Measurements from ENCODE around the gene WFDC1.

Gene WFDC1

DNA sequence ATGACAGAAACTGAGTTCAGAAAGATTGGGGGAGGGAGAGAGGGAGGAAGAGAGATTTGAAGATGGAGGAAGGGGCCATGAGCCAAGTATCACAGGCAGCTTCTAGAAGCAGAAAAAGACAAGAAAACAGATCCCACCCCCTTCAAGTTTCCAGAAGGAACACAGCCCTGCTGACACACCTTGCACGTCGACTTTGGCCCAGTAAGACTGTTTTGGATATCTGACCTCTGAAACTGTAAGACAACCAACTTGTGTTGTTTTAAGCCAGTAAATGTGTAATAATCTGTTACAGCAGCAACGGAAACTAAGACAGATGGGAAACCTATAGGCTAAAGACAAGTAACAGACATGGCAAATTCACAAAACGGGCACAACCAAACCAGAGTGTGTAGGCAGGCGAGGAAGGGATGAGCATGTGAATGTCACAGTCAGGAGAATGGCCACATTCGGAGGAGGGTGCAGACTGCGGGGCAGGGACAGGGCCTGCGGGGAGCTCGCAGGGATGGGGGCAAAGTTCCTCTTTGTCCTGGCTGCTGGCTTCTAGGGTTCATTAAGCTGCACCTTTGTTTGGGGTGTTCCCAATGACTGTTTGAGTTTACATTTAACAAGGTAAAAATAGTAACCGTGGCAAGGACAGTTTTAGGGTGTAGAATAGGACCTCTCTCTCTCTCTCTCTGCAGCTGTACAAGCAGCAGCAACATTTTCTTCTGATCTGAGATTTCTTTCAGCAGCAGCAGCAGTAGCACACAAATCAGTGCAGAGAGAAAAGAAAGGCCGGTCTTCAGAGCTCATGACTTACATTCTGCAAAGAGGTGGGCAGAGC lies 55.4 kb downstream of the WFDC1 start:
- no peaks in the 10 kb centered on the region for H3K36me3 ChIP-seq (replicated peaks)
- no peaks in the 10 kb centered on the region for H3K27me3 ChIP-seq (ENCODE audit: low read depth)
- no peak for DNase-seq (ENCODE audit: low spot score in 2 of 2)
- in situ Hi-C loops (cut with MboI; ENCODE audit: low sequenced_read_pairs): no loop called here
- no peak overlapping the region for H3K4me3 ChIP-seq
- no peaks in the 10 kb centered on the region for H3K4me1 ChIP-seq
- H3K9me3 ChIP-seq: no peaks in the 10 kb centered on the region

DNA sequence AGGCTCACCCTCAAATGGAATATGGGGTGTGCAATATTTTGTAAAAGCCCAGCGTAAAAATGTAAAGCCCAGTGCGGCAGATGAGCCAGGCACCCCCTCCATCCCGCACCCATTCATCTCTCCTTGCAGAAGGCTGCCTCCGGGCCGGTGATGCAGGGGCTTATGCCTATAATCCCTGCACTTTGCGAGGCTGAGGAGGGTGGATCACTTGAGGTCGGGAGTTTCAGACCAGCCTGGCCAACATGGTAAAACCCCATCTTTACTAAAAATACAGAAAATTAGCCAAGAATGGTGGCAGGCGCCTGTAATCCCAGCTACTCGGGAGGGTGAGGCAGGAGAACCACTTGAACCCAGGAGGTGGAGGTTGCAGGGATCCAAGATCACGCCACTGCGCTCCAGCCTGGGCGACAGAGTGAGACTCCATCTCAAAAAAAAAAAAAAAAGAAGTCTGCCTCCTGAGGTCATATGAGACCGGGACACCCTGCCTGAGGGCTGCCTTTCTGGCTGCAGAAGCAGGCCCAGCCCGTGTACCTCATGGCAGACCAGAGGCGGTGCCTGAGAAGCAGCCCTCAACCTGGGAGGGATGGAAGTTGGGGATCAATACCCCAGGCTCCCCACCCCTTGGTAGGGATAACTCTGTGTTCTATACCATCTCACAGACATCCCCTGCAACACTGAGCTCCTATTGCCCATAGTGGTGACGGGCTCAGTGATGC lies 56.2 kb downstream of the WFDC1 start:
- Histone ChIP-seq H3K9me3 (no peaks in the 10 kb centered on the region), H3K27me3 (ENCODE audit: low read depth) (no peaks in the 10 kb centered on the region)
- in situ Hi-C loops (cut with MboI; ENCODE audit: low sequenced_read_pairs): no loop called here

GRCh38 chr16:84351630-84352029 lies 57.0 kb downstream of the WFDC1 start:
- H3K27me3 ChIP-seq (ENCODE audit: low read depth): no peaks in the 10 kb centered on the region

More for the DNA sequence above, 56.2 kb downstream of the WFDC1 start:
- no peak overlapping the region for H3K4me3 ChIP-seq
- H3K36me3 ChIP-seq (replicated peaks): no peaks in the 10 kb centered on the region
- DNase-seq (ENCODE audit: low spot score in 2 of 2): no peak
- H3K4me1 ChIP-seq: no peaks in the 10 kb centered on the region

GRCh38 chr16:84354306-84354705 lies 59.6 kb downstream of the WFDC1 start:
- no peaks in the 10 kb centered on the region for H3K9me3 ChIP-seq
- in situ Hi-C loops (cut with MboI; ENCODE audit: low sequenced_read_pairs): no loop called here
- no peaks in the 10 kb centered on the region for H3K36me3 ChIP-seq (replicated peaks)
- no peak overlapping the region for H3K4me3 ChIP-seq
- DNase-seq (ENCODE audit: low spot score in 2 of 2): no peak
- no peaks in the 10 kb centered on the region for H3K4me1 ChIP-seq
- peaks cover 5% of the 10 kb centered on the region; the same call in 1 of the 2 replicates for H3K27me3 ChIP-seq (ENCODE audit: low read depth)

More at GRCh38 chr16:84351630-84352029, 57.0 kb downstream of the WFDC1 start:
- no peak for DNase-seq (ENCODE audit: low spot score in 2 of 2)
- no peak overlapping the region for H3K4me3 ChIP-seq
- in situ Hi-C loops (cut with MboI; ENCODE audit: low sequenced_read_pairs): no loop called here
- H3K4me1 ChIP-seq: no peaks in the 10 kb centered on the region
- no peaks in the 10 kb centered on the region for H3K9me3 ChIP-seq
- H3K36me3 ChIP-seq (replicated peaks): no peaks in the 10 kb centered on the region

DNA sequence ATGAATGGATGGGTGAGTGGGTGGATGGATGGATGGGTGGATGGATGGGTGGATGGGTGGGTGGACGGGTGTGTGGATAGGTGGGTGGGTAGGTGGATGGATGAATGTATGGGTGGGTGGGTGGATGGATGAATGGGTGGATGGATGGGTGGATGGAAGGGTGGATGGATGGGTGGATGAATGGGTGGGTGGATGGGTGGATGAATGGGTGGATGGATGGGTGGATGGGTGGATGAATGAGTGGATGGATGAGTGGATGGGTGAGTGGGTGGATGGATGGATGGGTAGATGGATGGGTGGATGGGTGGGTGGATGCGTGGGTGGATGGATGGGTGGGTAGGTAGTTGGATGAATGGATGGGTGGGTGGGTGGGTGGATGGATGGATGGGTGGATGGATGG lies 60.5 kb downstream of the WFDC1 start:
- Histone ChIP-seq H3K27me3 (ENCODE audit: low read depth) (peaks cover 5% of the 10 kb centered on the region; the same call in 1 of the 2 replicates), H3K36me3 (replicated peaks) (no peaks in the 10 kb centered on the region), H3K4me3 (no peak overlapping the region), H3K9me3 (no peaks in the 10 kb centered on the region), H3K4me1 (no peaks in the 10 kb centered on the region)
- in situ Hi-C loops (cut with MboI; ENCODE audit: low sequenced_read_pairs): no loop called here
- DNase-seq (ENCODE audit: low spot score in 2 of 2): no peak

DNA sequence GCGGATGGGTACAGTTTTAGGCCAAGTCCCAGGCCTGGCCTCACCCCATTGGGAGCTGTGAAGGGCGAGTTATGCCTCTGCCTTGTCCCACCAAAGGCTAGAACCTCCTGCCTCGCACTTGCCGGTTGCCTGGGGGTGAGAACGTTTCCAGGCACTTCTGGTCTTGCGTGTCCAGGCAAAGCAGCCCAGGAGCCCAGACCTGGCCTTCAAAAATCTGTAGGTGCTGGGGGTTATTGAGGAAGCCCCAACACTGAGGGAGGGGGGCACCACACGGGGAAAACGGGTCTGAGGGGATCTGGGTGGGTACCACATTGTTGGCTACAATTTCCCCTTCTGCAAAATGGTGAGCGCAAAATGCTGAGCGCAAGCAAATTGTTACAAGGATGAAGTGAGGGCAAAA lies 61.5 kb downstream of the WFDC1 start:
- Histone ChIP-seq H3K4me1 (no peaks in the 10 kb centered on the region), H3K36me3 (replicated peaks) (no peaks in the 10 kb centered on the region), H3K27me3 (ENCODE audit: low read depth) (peaks cover 5% of the 10 kb centered on the region; the same call in 1 of the 2 replicates), H3K9me3 (no peaks in the 10 kb centered on the region), H3K4me3 (no peak overlapping the region)
- in situ Hi-C loops (cut with MboI; ENCODE audit: low sequenced_read_pairs): no loop called here
- DNase-seq (ENCODE audit: low spot score in 2 of 2): no peak

GRCh38 chr16:84356591-84357116 lies 62.0 kb downstream of the WFDC1 start:
- in situ Hi-C loops (cut with MboI; ENCODE audit: low sequenced_read_pairs): no loop called here
- Histone ChIP-seq H3K4me1 (no peaks in the 10 kb centered on the region), H3K9me3 (no peaks in the 10 kb centered on the region), H3K27me3 (ENCODE audit: low read depth) (peaks cover 5% of the 10 kb centered on the region; the same call in 1 of the 2 replicates), H3K4me3 (no peak overlapping the region), H3K36me3 (replicated peaks) (no peaks in the 10 kb centered on the region)
- no peak for DNase-seq (ENCODE audit: low spot score in 2 of 2)

DNA sequence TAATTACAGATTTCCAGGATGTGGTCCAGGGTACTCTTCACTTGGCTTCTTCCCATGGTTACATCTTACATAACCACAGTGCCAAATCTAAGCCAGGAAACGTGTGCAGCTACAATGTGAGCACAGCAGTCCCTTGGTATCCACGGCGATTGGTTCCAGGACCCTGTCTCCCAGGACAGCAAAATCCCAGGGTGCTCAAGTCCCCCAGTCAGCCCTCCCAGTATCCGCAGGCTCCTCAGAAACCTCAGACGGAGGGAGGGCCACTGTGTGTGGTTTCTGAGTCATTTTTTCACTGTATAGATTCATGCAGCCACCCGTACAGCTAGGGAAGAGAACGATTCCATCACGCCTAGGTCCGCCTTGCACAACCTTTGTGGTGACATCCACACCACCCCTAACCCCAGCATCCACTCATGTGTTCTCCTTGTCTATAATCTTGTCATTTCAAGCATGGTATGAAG lies 62.5 kb downstream of the WFDC1 start:
- H3K9me3 ChIP-seq: no peaks in the 10 kb centered on the region
- no peak overlapping the region for H3K4me3 ChIP-seq
- H3K27me3 ChIP-seq (ENCODE audit: low read depth): peaks cover 5% of the 10 kb centered on the region; the same call in 1 of the 2 replicates
- DNase-seq (ENCODE audit: low spot score in 2 of 2): no peak
- H3K36me3 ChIP-seq (replicated peaks): no peaks in the 10 kb centered on the region
- H3K4me1 ChIP-seq: no peaks in the 10 kb centered on the region
- in situ Hi-C loops (cut with MboI; ENCODE audit: low sequenced_read_pairs): no loop called here

DNA sequence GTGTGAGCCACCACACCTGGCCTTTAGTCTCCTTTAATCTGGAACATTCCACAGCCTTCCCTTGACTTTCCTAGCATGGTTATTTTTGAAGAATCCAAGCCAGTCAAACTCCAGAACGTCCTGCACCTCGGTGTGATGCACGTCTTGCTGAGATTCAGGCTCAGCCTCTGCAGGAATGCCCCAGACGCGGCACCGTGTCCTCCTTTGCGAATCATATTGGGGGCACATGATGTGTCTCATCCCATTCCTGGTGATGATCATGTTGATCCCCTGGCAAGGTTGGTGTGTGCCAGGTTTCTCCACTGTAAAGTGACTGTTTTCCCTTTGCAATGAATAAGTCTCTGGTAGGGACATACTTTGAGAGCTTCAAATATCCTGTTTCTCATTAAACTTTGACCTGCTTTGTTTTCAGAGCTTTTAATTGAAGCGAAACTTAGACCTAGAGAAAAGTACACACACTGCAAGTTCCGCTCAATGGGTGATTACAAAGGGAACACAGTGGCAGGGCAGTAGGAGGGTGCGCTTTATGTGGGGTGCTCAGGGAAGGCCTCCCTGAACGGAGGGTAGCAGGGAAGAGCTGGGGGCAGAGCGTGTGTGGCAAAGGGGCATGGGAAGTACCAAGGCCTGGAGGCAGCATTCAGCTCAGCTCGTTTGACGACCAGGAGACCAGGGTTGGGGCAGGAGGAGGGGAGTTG lies 64.1 kb downstream of the WFDC1 start:
- Histone ChIP-seq H3K27me3 (ENCODE audit: low read depth) (peaks cover 5% of the 10 kb centered on the region; the same call in 1 of the 2 replicates), H3K9me3 (no peaks in the 10 kb centered on the region), H3K4me1 (no peaks in the 10 kb centered on the region), H3K4me3 (no peak overlapping the region), H3K36me3 (replicated peaks) (no peaks in the 10 kb centered on the region)
- in situ Hi-C loops (cut with MboI; ENCODE audit: low sequenced_read_pairs): no loop called here
- no peak for DNase-seq (ENCODE audit: low spot score in 2 of 2)

GRCh38 chr16:84359326-84359725 lies 64.6 kb downstream of the WFDC1 start:
- Histone ChIP-seq H3K27me3 (ENCODE audit: low read depth) (peaks cover 5% of the 10 kb centered on the region; the same call in 1 of the 2 replicates), H3K36me3 (replicated peaks) (no peaks in the 10 kb centered on the region), H3K4me3 (no peak overlapping the region), H3K4me1 (no peaks in the 10 kb centered on the region), H3K9me3 (no peaks in the 10 kb centered on the region)
- no peak for DNase-seq (ENCODE audit: low spot score in 2 of 2)
- in situ Hi-C loops (cut with MboI; ENCODE audit: low sequenced_read_pairs): no loop called here

DNA sequence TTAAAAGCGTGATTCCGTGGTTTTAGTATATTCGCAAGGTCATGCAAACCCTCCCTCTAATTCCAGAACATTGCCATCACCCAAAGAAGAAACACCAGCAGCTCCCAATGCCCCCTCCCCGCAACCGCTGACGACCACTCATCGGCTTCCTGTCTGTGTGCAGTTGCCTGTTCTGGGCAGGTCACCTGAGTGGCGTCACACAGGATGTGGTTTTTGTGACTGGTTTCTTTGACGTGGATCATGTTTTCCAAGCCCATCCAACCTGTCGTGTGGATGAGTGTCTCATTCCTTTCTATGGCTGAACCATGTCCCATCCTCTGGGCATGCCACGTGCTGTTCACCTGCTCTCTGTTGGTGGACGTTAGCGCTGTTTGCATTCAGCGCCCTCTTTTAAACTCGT lies 65.5 kb downstream of the WFDC1 start:
- no peak for DNase-seq (ENCODE audit: low spot score in 2 of 2)
- no peaks in the 10 kb centered on the region for H3K4me1 ChIP-seq
- H3K4me3 ChIP-seq: no peak overlapping the region
- in situ Hi-C loops (cut with MboI; ENCODE audit: low sequenced_read_pairs): no loop called here
- peaks cover 5% of the 10 kb centered on the region; the same call in 1 of the 2 replicates for H3K27me3 ChIP-seq (ENCODE audit: low read depth)
- no peaks in the 10 kb centered on the region for H3K36me3 ChIP-seq (replicated peaks)
- H3K9me3 ChIP-seq: no peaks in the 10 kb centered on the region

DNA sequence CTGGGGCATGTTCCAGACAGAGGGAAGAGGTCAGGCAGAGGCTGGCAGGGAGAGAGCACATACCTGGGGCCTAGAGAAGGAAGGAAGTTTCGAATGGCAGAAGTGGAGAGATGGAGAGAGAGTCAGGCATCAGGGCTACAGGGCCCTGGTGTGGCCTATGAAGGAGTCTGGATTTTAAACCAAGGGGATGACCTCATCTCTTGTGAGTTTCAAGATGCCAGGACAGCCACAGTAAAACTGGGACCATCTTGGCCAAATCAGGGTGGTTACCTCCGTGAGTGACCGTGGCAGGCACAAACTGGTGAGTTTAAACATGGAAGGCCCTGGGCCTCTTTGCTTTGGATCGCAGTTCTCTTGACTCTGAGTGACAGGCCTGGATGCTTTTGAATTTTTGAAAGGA lies 66.1 kb downstream of the WFDC1 start:
- Histone ChIP-seq H3K4me1 (no peaks in the 10 kb centered on the region), H3K27me3 (ENCODE audit: low read depth) (peaks cover 5% of the 10 kb centered on the region; the same call in 1 of the 2 replicates), H3K9me3 (no peaks in the 10 kb centered on the region), H3K36me3 (replicated peaks) (no peaks in the 10 kb centered on the region), H3K4me3 (no peak overlapping the region)
- in situ Hi-C loops (cut with MboI; ENCODE audit: low sequenced_read_pairs): no loop called here
- DNase-seq (ENCODE audit: low spot score in 2 of 2): no peak

- no peak overlapping the region for H3K4me3 ChIP-seq
- no peak for DNase-seq (ENCODE audit: low spot score in 2 of 2)
- H3K27me3 ChIP-seq (ENCODE audit: low read depth): peaks cover 5% of the 10 kb centered on the region; the same call in 1 of the 2 replicates
- H3K4me1 ChIP-seq: no peaks in the 10 kb centered on the region
- no peaks in the 10 kb centered on the region for H3K36me3 ChIP-seq (replicated peaks)
- no peaks in the 10 kb centered on the region for H3K9me3 ChIP-seq
- in situ Hi-C loops (cut with MboI; ENCODE audit: low sequenced_read_pairs): no loop called here
Measured at GRCh38 chr16:84361546-84361945, 66.9 kb downstream of the WFDC1 start.

All from HAP-1 (cell line).